Transverse colon (tissue), 4 donors: ENCODE data around the gene KIF1B.

Experiments
- EP300 ChIP-seq: sonication (generic); formaldehyde crosslinking; IDR thresholded peaks from one replicate; pipeline ENCODE4 v1.6.1; 2017; ENCODE audit warnings: antibody characterized with exemption, low read depth
- POLR2A ChIP-seq: fragments of 450-650 bp; IDR thresholded peaks from one replicate; pipeline ENCODE4 v1.6.1; 2016; ENCODE audit warnings: antibody characterized with exemption, mild to moderate bottlenecking, moderate library complexity
- POLR2AphosphoS5 ChIP-seq, 3 donors: sonication (generic); formaldehyde crosslinking; IDR thresholded peaks; one replicate each; pipeline ENCODE4 v1.6.1; 2016; ENCODE audit warnings: antibody characterized with exemption in 3 of 3
- TF ChIP-seq, protein P1 (sequence below), 5 experiments: fragments of 200-600 bp in 3 of 5; fragments of 450-650 bp in 2 of 5; sonication (generic) in 3 of 5; IDR thresholded peaks; 1 replicate in 2 of 5; 2 replicates in 3 of 5; pipeline ENCODE4 v1.5.1; 2016 to 2017; ENCODE audit warnings: antibody characterized with exemption in 5 of 5, inconsistent platforms in 3 of 5, mild to moderate bottlenecking in 2 of 5, moderate library complexity in 1 of 5

- TF ChIP-seq, protein P1, sequence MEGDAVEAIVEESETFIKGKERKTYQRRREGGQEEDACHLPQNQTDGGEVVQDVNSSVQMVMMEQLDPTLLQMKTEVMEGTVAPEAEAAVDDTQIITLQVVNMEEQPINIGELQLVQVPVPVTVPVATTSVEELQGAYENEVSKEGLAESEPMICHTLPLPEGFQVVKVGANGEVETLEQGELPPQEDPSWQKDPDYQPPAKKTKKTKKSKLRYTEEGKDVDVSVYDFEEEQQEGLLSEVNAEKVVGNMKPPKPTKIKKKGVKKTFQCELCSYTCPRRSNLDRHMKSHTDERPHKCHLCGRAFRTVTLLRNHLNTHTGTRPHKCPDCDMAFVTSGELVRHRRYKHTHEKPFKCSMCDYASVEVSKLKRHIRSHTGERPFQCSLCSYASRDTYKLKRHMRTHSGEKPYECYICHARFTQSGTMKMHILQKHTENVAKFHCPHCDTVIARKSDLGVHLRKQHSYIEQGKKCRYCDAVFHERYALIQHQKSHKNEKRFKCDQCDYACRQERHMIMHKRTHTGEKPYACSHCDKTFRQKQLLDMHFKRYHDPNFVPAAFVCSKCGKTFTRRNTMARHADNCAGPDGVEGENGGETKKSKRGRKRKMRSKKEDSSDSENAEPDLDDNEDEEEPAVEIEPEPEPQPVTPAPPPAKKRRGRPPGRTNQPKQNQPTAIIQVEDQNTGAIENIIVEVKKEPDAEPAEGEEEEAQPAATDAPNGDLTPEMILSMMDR (IDR thresholded peaks at IDR 0.05): no peak
- no peak for TF ChIP-seq POLR2A
- TF ChIP-seq EP300: no peak
- TF ChIP-seq POLR2AphosphoS5 (IDR thresholded peaks at IDR 0.05): no peak
Measured at GRCh38 chr1:10383630-10384029, 173.3 kb downstream of the KIF1B start.
